PFSK-1 (cell line): ENCODE measurements around the gene RDH13.

ENCODE experiments used
- FOXP2 ChIP-seq: optimal IDR thresholded peaks from 2 replicates; pipeline ENCODE3; 2011; ENCODE audit warnings: borderline replicate concordance, control low read depth, inconsistent platforms; ENCODE audit not compliant: insufficient read depth; ENCODE audit errors: extremely low read length, extremely low read depth
- POLR2AphosphoS5 ChIP-seq: IDR thresholded peaks from 2 replicates; pipeline ENCODE4 v1.6.1; 2012; ENCODE audit warnings: low read depth, mild to moderate bottlenecking, control low read depth, low read length, moderate library complexity
- REST ChIP-seq, 2 experiments: IDR thresholded peaks; 2 replicates each; pipeline versions ENCODE4 v1.6.1 to v1.8.0; 2011 to 2012; ENCODE audit warnings: low read depth in 2 of 2, low read length in 2 of 2, control low read depth in 1 of 2, inconsistent platforms in 1 of 2, mild to moderate bottlenecking in 1 of 2, moderate library complexity in 1 of 2; ENCODE audit not compliant: insufficient read depth in 1 of 2
- SIN3A ChIP-seq: IDR thresholded peaks from 2 replicates; pipeline ENCODE4 v1.6.1; 2012; ENCODE audit warnings: mild to moderate bottlenecking, low read length, moderate library complexity, borderline replicate concordance; ENCODE audit not compliant: insufficient read depth
- TAF1 ChIP-seq: IDR thresholded peaks from 2 replicates; pipeline ENCODE4 v1.6.1; 2012; ENCODE audit warnings: low read length, control low read depth, borderline replicate concordance; ENCODE audit not compliant: insufficient read depth

Gene RDH13

GRCh38 chr19:55085923-55086715 lies 23.2 kb upstream of the RDH13 start:
- TF ChIP-seq REST (IDR thresholded peaks at IDR 0.05; ENCODE audit: insufficient read depth in 1 of 2, low read depth in 2 of 2, low read length in 2 of 2) (no peak), FOXP2 (no peak), TAF1 (no peak), SIN3A (no peak), POLR2AphosphoS5 (no peak)

- TF ChIP-seq POLR2AphosphoS5 (no peak), SIN3A (no peak), REST (IDR thresholded peaks at IDR 0.05; ENCODE audit: insufficient read depth in 1 of 2, low read depth in 2 of 2, low read length in 2 of 2) (no peak), FOXP2 (no peak), TAF1 (no peak)
Observed at GRCh38 chr19:55084416-55084815, 21.5 kb upstream of the RDH13 start.

GRCh38 chr19:55083004-55083850 lies 20.3 kb upstream of the RDH13 start:
- TF ChIP-seq POLR2AphosphoS5 = no peak

- TF ChIP-seq POLR2AphosphoS5 (no peak), REST (IDR thresholded peaks at IDR 0.05; ENCODE audit: insufficient read depth in 1 of 2, low read depth in 2 of 2, low read length in 2 of 2) (no peak), TAF1 (no peak), SIN3A (no peak), FOXP2 (no peak)
Observed at GRCh38 chr19:55082020-55082851, 19.3 kb upstream of the RDH13 start.

GRCh38 chr19:55081770-55082019 lies 18.7 kb upstream of the RDH13 start:
- TF ChIP-seq FOXP2 (no peak), REST (IDR thresholded peaks at IDR 0.05; ENCODE audit: insufficient read depth in 1 of 2, low read depth in 2 of 2, low read length in 2 of 2) (no peak), TAF1 (no peak), POLR2AphosphoS5 (no peak), SIN3A (no peak)
